Tibial nerve (tissue), 4 donors: Measurements from ENCODE around the gene MAGI2. TPM values are rescaled to one million over a fixed set of nuclear protein-coding genes. Genes with fewer than 3 reads are reported as not detected.

ENCODE experiments used
- DNase-seq, 2 donors: peaks; one replicate each; pipeline ENCODE4 v3.0.0-alpha.2; 2019; ENCODE audit warnings: low spot score in 2 of 2
- H3K27ac ChIP-seq, 4 donors: fragments of 200-600 bp; sonication (generic) in 3 of 4; one replicate each; pipeline ENCODE4 v1.5.1; 2017 to 2019; ENCODE audit warnings: mild to moderate bottlenecking in 1 of 4
- H3K27me3 ChIP-seq, 2 donors: fragments of 200-600 bp; sonication (generic) in 1 of 2; one replicate each; pipeline versions ENCODE4 v1.5.1 to v1.6.0; 2017 to 2019
- H3K36me3 ChIP-seq, 3 donors: fragments of 200-600 bp; sonication (generic); one replicate each; pipeline ENCODE4 v1.5.1; 2018 to 2019
- H3K4me1 ChIP-seq, 4 donors: fragments of 200-600 bp; sonication (generic) in 3 of 4; one replicate each; pipeline ENCODE4 v1.5.1; 2017 to 2019
- H3K4me3 ChIP-seq, 4 donors: fragments of 200-600 bp; sonication (generic) in 3 of 4; one replicate each; pipeline ENCODE4 v1.5.1; 2017 to 2019; ENCODE audit warnings: mild to moderate bottlenecking in 1 of 4, moderate library complexity in 1 of 4
- H3K9me3 ChIP-seq, 4 donors: fragments of 200-600 bp; sonication (generic) in 3 of 4; one replicate each; pipeline ENCODE4 v1.5.1; 2017 to 2019
- CTCF ChIP-seq, 5 experiments: fragments of 200-600 bp in 3 of 5; fragments of 450-650 bp in 2 of 5; sonication (generic) in 3 of 5; IDR thresholded peaks; one replicate each; pipeline ENCODE4 v1.5.1; 2016 to 2019; ENCODE audit warnings: antibody characterized with exemption in 5 of 5, mild to moderate bottlenecking in 3 of 5, moderate library complexity in 2 of 5
- EP300 ChIP-seq, 2 donors: sonication (generic); formaldehyde crosslinking; IDR thresholded peaks; one replicate each; pipeline ENCODE4 v1.6.1; 2017; ENCODE audit warnings: antibody characterized with exemption in 2 of 2, mild to moderate bottlenecking in 1 of 2
- POLR2A ChIP-seq, 2 donors: fragments of 450-650 bp; IDR thresholded peaks; one replicate each; pipeline ENCODE4 v1.6.1; 2017; ENCODE audit warnings: antibody characterized with exemption in 2 of 2, mild to moderate bottlenecking in 2 of 2, moderate library complexity in 2 of 2
- WGBS, 2 donors: methylation state at CpG; one replicate each; pipeline ENCODE4 v1.1.5; 2018; 5-methylcytosine and 5-hydroxymethylcytosine counted together
- total RNA-seq, 4 donors: library from RNA; depleted of rRNA; stranded (reverse); fragments of >200 nt; gene quantifications; one replicate each; pipeline ENCODE4 v1.1.0, GENCODE V29; 2016

The MAGI2 gene
- total RNA-seq, 4 donors from 2014 or later, result 33.6 to 58.2 (median 55.6) TPM

GRCh38 chr7:78171398-78171797 is 1282.1 kb downstream of the MAGI2 start:
- Histone ChIP-seq H3K27me3 (no peaks in the 10 kb centered on the region), H3K9me3 (no peaks in the 10 kb centered on the region), H3K36me3 (peaks cover 0 to 10% (median 0%) of the 10 kb centered on the region in 3 donors), H3K4me3 (no peak overlapping the region), H3K4me1 (peaks cover 0 to 11% (median 0%) of the 10 kb centered on the region in 4 donors), H3K27ac (no peak overlapping the region)
- TF ChIP-seq POLR2A (IDR thresholded peaks at IDR 0.05) (no peak), EP300 (IDR thresholded peaks at IDR 0.05) (no peak), CTCF (IDR thresholded peaks at IDR 0.05) (no peak)
- no peak for DNase-seq
- whole genome bisulfite sequencing, 2 donors, result 82 to 88% methylated on average over 2 of the region's 2 CpGs

- H3K36me3 ChIP-seq, result peaks cover 0 to 10% (median 0%) of the 10 kb centered on the region in 3 donors
- H3K9me3 ChIP-seq, result no peaks in the 10 kb centered on the region
- H3K27ac ChIP-seq, result no peak overlapping the region
- H3K27me3 ChIP-seq, result no peaks in the 10 kb centered on the region
- peaks cover 0 to 5% (median 0%) of the 10 kb centered on the region in 4 donors for H3K4me1 ChIP-seq
- TF ChIP-seq POLR2A (IDR thresholded peaks at IDR 0.05) (no peak), EP300 (IDR thresholded peaks at IDR 0.05) (no peak), CTCF (IDR thresholded peaks at IDR 0.05) (no peak)
- 89% methylated on average over 5 of the region's 5 CpGs for WGBS, 2 donors
- no peak for DNase-seq
- no peak overlapping the region for H3K4me3 ChIP-seq
These were observed 1282.7 kb downstream of the MAGI2 start for GRCh38 chr7:78170815-78171214.

- no peak overlapping the region for H3K27ac ChIP-seq
- 93 to 94% methylated on average over 2 of the region's 2 CpGs for WGBS, 2 donors
- H3K36me3 ChIP-seq, result peaks cover 0 to 13% (median 0%) of the 10 kb centered on the region in 3 donors
- no peaks in the 10 kb centered on the region for H3K9me3 ChIP-seq
- no peak overlapping the region for H3K4me3 ChIP-seq
- H3K27me3 ChIP-seq, result no peaks in the 10 kb centered on the region
- no peak for TF ChIP-seq CTCF (IDR thresholded peaks at IDR 0.05)
- no peak for TF ChIP-seq POLR2A (IDR thresholded peaks at IDR 0.05)
- no peak for TF ChIP-seq EP300 (IDR thresholded peaks at IDR 0.05)
- no peak for DNase-seq
- peaks cover 0 to 3% (median 0%) of the 10 kb centered on the region in 4 donors for H3K4me1 ChIP-seq
These were observed 1283.5 kb downstream of the MAGI2 start for GRCh38 chr7:78169992-78170391.

GRCh38 chr7:78168865-78169264 is 1284.6 kb downstream of the MAGI2 start:
- Histone ChIP-seq H3K4me1 (peaks cover 0 to 3% (median 0%) of the 10 kb centered on the region in 4 donors), H3K27me3 (no peaks in the 10 kb centered on the region), H3K36me3 (peaks cover 0 to 13% (median 0%) of the 10 kb centered on the region in 3 donors), H3K4me3 (no peak overlapping the region), H3K27ac (no peak overlapping the region), H3K9me3 (no peaks in the 10 kb centered on the region)
- no peak for DNase-seq
- WGBS, 2 donors, result 56 to 62% methylated on average over 2 of the region's 2 CpGs
- no peak for TF ChIP-seq CTCF (IDR thresholded peaks at IDR 0.05)

- no peak for DNase-seq
These were observed 1285.6 kb downstream of the MAGI2 start for GRCh38 chr7:78167860-78168259.

More at GRCh38 chr7:78167860-78168259, 1285.6 kb downstream of the MAGI2 start:
- H3K27ac ChIP-seq, result no peak overlapping the region
- TF ChIP-seq POLR2A (IDR thresholded peaks at IDR 0.05) (no peak), CTCF (IDR thresholded peaks at IDR 0.05) (no peak), EP300 (IDR thresholded peaks at IDR 0.05) (no peak)
- H3K4me1 ChIP-seq, result peaks cover 0 to 3% (median 0%) of the 10 kb centered on the region in 4 donors
- H3K4me3 ChIP-seq, result no peak overlapping the region
- no peaks in the 10 kb centered on the region for H3K9me3 ChIP-seq
- H3K36me3 ChIP-seq, result peaks cover 0 to 13% (median 0%) of the 10 kb centered on the region in 3 donors
- H3K27me3 ChIP-seq, result no peaks in the 10 kb centered on the region
- WGBS, 2 donors, result 97% methylated on average over 12 of the region's 12 CpGs
